Measurements from ENCODE around the gene ZNF850. TPM values are rescaled to one million over a fixed set of nuclear protein-coding genes. Genes with fewer than 3 reads are reported as not detected.

Gene ZNF850
- 9.0 and 10.9 TPM in 2 replicates for total RNA-seq (2022)
- percentile 71 among the genes with signal in this experiment for Bru-seq, nascent RNA
- percentile 64 among the genes with signal in this experiment for BruChase-seq, experiment 1, labeled RNA remaining after a 6-hour chase
- percentile 71 among the genes with signal in this experiment for BruChase-seq, experiment 2, labeled RNA remaining after a 2-hour chase
- long read RNA-seq, partial matches to known transcripts = 0 of 2 reads
- long read RNA-seq, other reads (novel, unspliced or antisense) = 2 of 2 reads

GRCh38 chr19:36772311-36773222, at the start of gene ZNF850:
Gene ZNF850 (minus strand): TSS chr19:36772807. CDS start chr19:36762606, 10,201 bp downstream.
- intact Hi-C loops (cut with micrococcal nuclease; ENCODE audit: unreplicated experiment) = loop anchor here (5.0 kb wide), 2 partner anchors 65 to 80 kb away; partner anchors contain the start of genes ZNF345 and ZNF790
- TF ChIP-seq CTCF (IDR thresholded peaks at IDR 0.05; ENCODE audit: unreplicated experiment) = no peak
- Mint-ChIP-seq H3K27ac (ENCODE audit: unreplicated experiment) (peak within 1 kb of the TSS; percentile 76), H3K27me3 (ENCODE audit: unreplicated experiment) (no peaks in the 10 kb centered on the region), H3K36me3 (ENCODE audit: insufficient read depth, unreplicated experiment) (peaks cover 27% of the 10 kb centered on the region), H3K9me3 (ENCODE audit: low read depth, unreplicated experiment) (peaks cover 14% of the 10 kb centered on the region), H3K4me1 (ENCODE audit: low read depth, unreplicated experiment) (peaks cover 20% of the 10 kb centered on the region), H3K4me3 (ENCODE audit: low read depth, unreplicated experiment) (peak within 1 kb of the TSS; percentile 91)
- TSS peak; percentile 66 for BruUV-seq (replicated peaks)
- peak; percentile 95 for DNase-seq
- CTCF ChIA-PET = no interaction called here

- H3K27me3 Mint-ChIP-seq (ENCODE audit: unreplicated experiment) = no peaks in the 10 kb centered on the region
- TF ChIP-seq CTCF (IDR thresholded peaks at IDR 0.05; ENCODE audit: unreplicated experiment) = no peak
- no peak for DNase-seq
- H3K27ac Mint-ChIP-seq (ENCODE audit: unreplicated experiment) = no peak overlapping the region
- no peak overlapping the region for H3K4me3 Mint-ChIP-seq (ENCODE audit: low read depth, unreplicated experiment)
- intact Hi-C loops (cut with micrococcal nuclease; ENCODE audit: unreplicated experiment) = no loop called here
- CTCF ChIA-PET = no interaction called here
- peaks cover 21% of the 10 kb centered on the region for H3K9me3 Mint-ChIP-seq (ENCODE audit: low read depth, unreplicated experiment)
- H3K4me1 Mint-ChIP-seq (ENCODE audit: low read depth, unreplicated experiment) = no peaks in the 10 kb centered on the region
- no TSS peak for BruUV-seq (replicated peaks)
- H3K36me3 Mint-ChIP-seq (ENCODE audit: insufficient read depth, unreplicated experiment) = peaks cover 14% of the 10 kb centered on the region
Measured at GRCh38 chr19:36821758-36822157, 49.2 kb upstream of the ZNF850 start.

- Mint-ChIP-seq H3K36me3 (ENCODE audit: insufficient read depth, unreplicated experiment) (peaks cover 11% of the 10 kb centered on the region), H3K27ac (ENCODE audit: unreplicated experiment) (no peak overlapping the region), H3K27me3 (ENCODE audit: unreplicated experiment) (no peaks in the 10 kb centered on the region), H3K4me3 (ENCODE audit: low read depth, unreplicated experiment) (no peak overlapping the region), H3K9me3 (ENCODE audit: low read depth, unreplicated experiment) (peaks cover 10% of the 10 kb centered on the region), H3K4me1 (ENCODE audit: low read depth, unreplicated experiment) (no peaks in the 10 kb centered on the region)
- intact Hi-C loops (cut with micrococcal nuclease; ENCODE audit: unreplicated experiment) = no loop called here
- BruUV-seq (replicated peaks) = no TSS peak
- CTCF ChIA-PET = no interaction called here
- DNase-seq = no peak
- TF ChIP-seq CTCF (IDR thresholded peaks at IDR 0.05; ENCODE audit: unreplicated experiment) = no peak
Measured at GRCh38 chr19:36819130-36819630, 46.6 kb upstream of the ZNF850 start.

GRCh38 chr19:36807029-36807428, 34.4 kb upstream of the ZNF850 start:
- BruUV-seq (replicated peaks) = no TSS peak
- DNase-seq = no peak
- Mint-ChIP-seq H3K27me3 (ENCODE audit: unreplicated experiment) (no peaks in the 10 kb centered on the region), H3K4me1 (ENCODE audit: low read depth, unreplicated experiment) (no peaks in the 10 kb centered on the region), H3K9me3 (ENCODE audit: low read depth, unreplicated experiment) (peaks cover 13% of the 10 kb centered on the region), H3K36me3 (ENCODE audit: insufficient read depth, unreplicated experiment) (no peaks in the 10 kb centered on the region), H3K27ac (ENCODE audit: unreplicated experiment) (no peak overlapping the region), H3K4me3 (ENCODE audit: low read depth, unreplicated experiment) (no peak overlapping the region)
- CTCF ChIA-PET = no interaction called here
- no peak for TF ChIP-seq CTCF (IDR thresholded peaks at IDR 0.05; ENCODE audit: unreplicated experiment)
- intact Hi-C loops (cut with micrococcal nuclease; ENCODE audit: unreplicated experiment) = no loop called here
